ENCODE results near the gene SLC17A3.

The SLC17A3 gene

GRCh38 chr6:25874118-25874517 lies at the start of gene SLC17A3:
Gene SLC17A3 (minus strand): TSS chr6:25874243. CDS start chr6:25868387, 5,856 bp downstream.
- DNase-seq: no peak

GRCh38 chr6:25922301-25922700 lies 48.3 kb upstream of the SLC17A3 start:
- DNase-seq: no peak

- no peak for DNase-seq
Observed at GRCh38 chr6:25921525-25922203, 47.6 kb upstream of the SLC17A3 start.

- DNase-seq: no peak
Observed at GRCh38 chr6:25919657-25920056, 45.6 kb upstream of the SLC17A3 start.

- DNase-seq: no peak
Observed at GRCh38 chr6:25918083-25918683, 44.1 kb upstream of the SLC17A3 start.

GRCh38 chr6:25916789-25917490 lies 42.9 kb upstream of the SLC17A3 start:
- DNase-seq: no peak

- no peak for DNase-seq
Observed at GRCh38 chr6:25916330-25916729, 42.3 kb upstream of the SLC17A3 start.

- peak; percentile 13 for DNase-seq
Observed at GRCh38 chr6:25913741-25914140, 39.7 kb upstream of the SLC17A3 start.

GRCh38 chr6:25911351-25911750 lies 37.3 kb upstream of the SLC17A3 start:
- peak; percentile 20 for DNase-seq

GRCh38 chr6:25907475-25908014 lies 33.5 kb upstream of the SLC17A3 start:
- peak; percentile 60 for DNase-seq

GRCh38 chr6:25903467-25904099 lies 29.5 kb upstream of the SLC17A3 start:
- no peak for DNase-seq

GRCh38 chr6:25902071-25902470 lies 28.0 kb upstream of the SLC17A3 start:
- no peak for DNase-seq

- no peak for DNase-seq
Observed at GRCh38 chr6:25900843-25901242, 26.8 kb upstream of the SLC17A3 start.

GRCh38 chr6:25899580-25900408 lies 25.8 kb upstream of the SLC17A3 start:
- DNase-seq: peak; percentile 37

GRCh38 chr6:25899123-25899522 lies 25.1 kb upstream of the SLC17A3 start:
- no peak for DNase-seq

- no peak for DNase-seq
Observed at GRCh38 chr6:25898289-25898977, 24.4 kb upstream of the SLC17A3 start.

- DNase-seq: no peak
Observed at GRCh38 chr6:25896252-25896651, 22.2 kb upstream of the SLC17A3 start.

- DNase-seq: no peak
Observed at GRCh38 chr6:25895771-25896170, 21.7 kb upstream of the SLC17A3 start.

GRCh38 chr6:25893778-25894177 lies 19.7 kb upstream of the SLC17A3 start:
- DNase-seq: no peak

GRCh38 chr6:25892877-25893276 lies 18.8 kb upstream of the SLC17A3 start:
- DNase-seq: no peak

Data from DMS53 (cell line).